Right ventricle myocardium inferior (tissue), 1 donor: ENCODE results near the gene TPRG1L. TPM values are rescaled to one million over a fixed set of nuclear protein-coding genes. Genes with fewer than 3 reads are reported as not detected.

ENCODE experiments used
- ATAC-seq: fragments of 200-7000 bp; cut with Tn5 transposase; one replicate; pipeline ENCODE4 v1.9.1; 2020; ENCODE audit warnings: mild to moderate bottlenecking, moderate library complexity
- DNase-seq: peaks from one replicate; pipeline ENCODE4 v3.0.0; 2021; ENCODE audit errors: missing footprints
- intact Hi-C: fragments of 100-400 bp; cut with DNase I; formaldehyde crosslinking; loops from one replicate; pipeline ENCODE4 v1.11.0; 2022
- total RNA-seq: library from RNA; stranded (reverse); fragmentation: NEBNext Ultra II Directional; extraction: Animal tissue kit (Norgen Biotek cat#: 25700); gene quantifications from one replicate; pipeline ENCODE4 v1.2.1, GENCODE V29; 2021
- donor health status: DM: no; HTN: yes; CAD: no; lungs with severe emphysema.

The TPRG1L gene
- total RNA-seq, 1 donor from 2014 or later, result 46.1 TPM

DNA sequence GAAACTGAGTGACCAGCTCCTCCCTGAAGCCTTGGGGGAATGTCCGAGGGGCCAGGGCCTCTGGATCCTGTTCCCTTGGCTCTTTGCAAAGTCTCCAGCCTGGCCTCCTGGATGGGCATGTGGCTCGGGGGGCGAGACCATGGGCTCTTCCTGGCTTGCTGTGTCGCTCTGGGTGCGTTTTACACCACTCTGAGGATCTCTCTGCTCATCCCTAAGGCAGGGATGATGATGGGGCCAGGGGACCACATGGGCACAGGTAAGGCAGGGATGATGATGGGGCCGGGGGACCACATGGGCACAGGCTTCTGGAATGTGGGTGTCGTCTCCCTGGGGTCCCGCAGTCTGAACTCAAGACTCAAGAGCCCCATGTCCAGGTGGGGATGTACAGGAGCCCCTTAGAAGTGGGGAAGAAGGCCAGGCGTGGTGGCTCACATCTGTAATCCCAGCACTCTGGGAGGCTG lies 45.2 kb downstream of the TPRG1L start:
- ATAC-seq (no peak), DNase-seq (no peak)

GRCh38 chr1:3670823-3671265 lies 46.0 kb downstream of the TPRG1L start:
- DNase-seq, result no peak
- no peak for ATAC-seq
- intact Hi-C loops, result no loop called here

More for the DNA sequence above, 45.2 kb downstream of the TPRG1L start:
- intact Hi-C loops, result no loop called here

DNA sequence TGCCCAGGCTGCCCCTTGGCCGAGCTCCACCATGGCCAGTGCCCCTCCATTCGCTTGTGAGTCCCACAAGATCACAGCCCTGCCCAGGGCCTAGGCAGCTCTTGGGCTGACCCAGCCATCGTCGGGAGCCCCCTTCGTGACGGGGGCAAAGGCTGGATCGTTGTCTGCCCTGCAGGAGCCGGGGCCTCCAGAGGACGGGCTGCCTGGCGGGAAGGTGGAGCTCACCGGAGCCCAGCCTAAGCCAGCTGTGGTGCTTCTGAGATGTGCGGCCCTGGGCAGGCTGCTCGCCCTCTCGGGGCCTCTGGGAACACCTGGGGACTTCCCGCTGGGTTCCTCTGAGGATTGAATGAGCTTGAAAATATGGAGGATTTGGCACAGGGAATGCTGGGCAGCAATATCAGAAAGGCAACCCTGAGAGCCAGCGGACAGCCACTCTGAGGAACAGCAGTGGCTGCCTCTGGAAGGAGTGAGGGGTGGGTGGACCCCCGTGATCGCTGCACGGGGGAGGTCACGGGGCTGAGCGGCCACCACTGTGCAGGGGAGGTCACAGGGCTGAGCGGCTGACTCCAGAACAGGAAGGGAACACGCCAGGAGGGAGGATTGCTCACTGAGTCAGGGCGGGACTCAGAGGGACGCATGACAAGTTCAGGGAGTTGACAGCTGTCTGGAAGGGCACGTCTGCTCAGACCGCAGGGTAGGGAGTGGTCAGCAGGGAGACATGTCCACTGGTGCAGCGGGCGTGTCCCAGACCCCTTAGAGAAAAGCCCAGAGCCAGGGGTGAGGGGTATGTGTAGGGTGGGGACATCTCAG lies 46.8 kb downstream of the TPRG1L start:
- ATAC-seq (no peak), DNase-seq (no peak)
- intact Hi-C loops, result no loop called here

DNA sequence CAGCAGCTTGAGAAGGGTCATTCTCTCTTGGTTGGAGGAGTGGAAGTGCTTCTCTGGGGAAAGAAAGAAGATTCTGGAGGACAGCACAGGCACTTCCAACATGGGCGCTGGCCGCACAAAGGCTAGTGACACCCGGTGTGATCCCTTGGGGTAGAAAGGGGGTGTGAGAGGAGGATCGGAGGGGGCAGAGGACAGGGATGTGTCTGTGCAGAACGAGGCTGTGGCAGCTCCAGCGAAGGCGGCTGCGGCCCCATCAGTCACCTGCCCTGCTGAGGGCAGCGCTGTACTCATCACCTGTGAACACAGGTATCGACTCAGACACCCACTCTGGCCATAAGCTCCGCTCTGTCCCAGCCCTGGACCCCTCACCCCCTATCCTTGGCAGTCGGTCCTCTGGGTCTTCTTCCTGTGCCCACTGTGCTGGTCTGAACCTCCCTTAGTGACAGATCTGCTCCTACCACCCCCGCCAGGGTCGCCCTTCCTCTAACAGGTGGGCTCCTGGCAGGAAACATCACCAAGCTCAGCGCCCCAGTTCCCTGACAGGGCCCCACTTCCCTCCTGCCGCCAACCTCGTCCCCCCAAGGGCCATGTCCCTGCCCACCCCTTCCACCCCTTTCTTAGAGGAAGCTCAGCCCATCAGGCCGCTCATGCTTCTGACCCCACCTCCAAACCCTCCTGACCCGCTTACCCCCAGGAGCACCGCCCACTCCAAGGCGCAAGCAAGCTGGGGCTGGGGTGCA lies 47.6 kb downstream of the TPRG1L start:
- ATAC-seq (no peak), DNase-seq (peak; percentile 50)
- intact Hi-C loops, result no loop called here

DNA sequence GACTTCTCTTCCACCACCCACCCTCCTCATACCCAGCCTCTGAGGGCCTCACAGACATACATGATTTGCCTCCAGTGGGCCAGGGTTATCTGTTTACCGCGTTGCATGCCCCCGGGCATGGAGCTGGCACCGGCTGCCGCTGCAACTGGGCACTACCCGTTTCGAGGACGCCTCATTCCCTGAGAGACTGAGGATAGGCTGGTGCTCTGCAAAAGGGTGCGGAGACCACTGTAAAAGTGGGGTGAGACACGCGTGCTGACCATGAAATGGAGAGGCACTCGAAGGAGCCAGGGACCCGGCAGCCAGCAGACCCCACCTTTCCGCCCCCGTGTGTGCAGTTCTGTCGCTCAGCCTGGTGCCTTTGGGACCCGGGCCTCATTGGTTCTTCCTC lies 48.2 kb downstream of the TPRG1L start:
- DNase-seq (peak; percentile 53), ATAC-seq (no peak)
- intact Hi-C loops, result no loop called here

- DNase-seq (peak; percentile 42), ATAC-seq (no peak)
- intact Hi-C loops, result no loop called here
Measured at GRCh38 chr1:3673381-3674099, 48.7 kb downstream of the TPRG1L start.

- intact Hi-C loops, result no loop called here
- DNase-seq (peak; percentile 52), ATAC-seq (no peak)
Measured at GRCh38 chr1:3674100-3675094, 49.6 kb downstream of the TPRG1L start.

GRCh38 chr1:3675436-3675835 lies 50.6 kb downstream of the TPRG1L start:
- intact Hi-C loops, result no loop called here
- ATAC-seq, result no peak
- DNase-seq, result peak; percentile 45

- no peak for ATAC-seq
- peak; percentile 45 for DNase-seq
- intact Hi-C loops, result no loop called here
Measured at GRCh38 chr1:3676581-3677470, 52.0 kb downstream of the TPRG1L start.

- intact Hi-C loops, result no loop called here
- peak; percentile 46 for DNase-seq
- no peak for ATAC-seq
Measured at GRCh38 chr1:3677484-3677883, 52.7 kb downstream of the TPRG1L start.

DNA sequence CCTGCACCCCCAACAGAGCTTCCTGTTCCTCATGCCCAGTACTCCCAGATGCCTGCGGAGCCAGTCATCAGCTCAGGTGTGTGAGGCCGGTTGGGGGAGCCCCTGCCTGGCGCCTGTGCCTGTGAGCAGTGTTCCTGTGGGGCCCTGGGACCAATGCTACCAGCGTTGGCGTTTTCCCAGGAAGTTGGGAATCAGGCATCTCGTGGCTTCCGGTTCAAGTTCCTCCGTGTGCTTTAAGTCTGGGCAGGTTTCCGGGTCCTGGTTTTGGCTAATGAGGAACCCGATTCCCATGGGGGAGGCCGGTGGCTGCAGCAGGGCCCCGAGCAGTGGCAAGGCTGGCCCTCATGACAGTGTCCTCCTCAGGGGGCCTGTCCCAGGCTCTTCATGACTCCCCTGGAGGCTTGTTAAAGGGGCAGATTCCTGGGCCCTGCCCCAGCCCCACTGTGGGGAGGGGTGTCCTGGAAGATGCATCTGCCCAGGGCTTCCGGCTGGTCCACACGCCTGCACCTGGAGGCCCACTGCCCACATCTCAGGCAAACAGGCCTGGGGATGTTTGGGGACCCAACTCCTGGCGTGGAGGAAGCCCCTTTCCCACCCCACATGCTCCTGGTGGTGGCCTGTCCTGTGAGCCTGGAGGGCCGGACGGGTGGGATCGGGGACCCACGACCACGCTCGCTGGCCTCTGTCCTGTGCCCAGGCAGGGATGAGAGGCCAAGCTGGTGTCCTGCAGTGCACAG lies 53.7 kb downstream of the TPRG1L start:
- ATAC-seq (no peak), DNase-seq (peak; percentile 70)
- intact Hi-C loops, result no loop called here

- peak; percentile 48 for DNase-seq
- intact Hi-C loops, result no loop called here
- no peak for ATAC-seq
Measured at GRCh38 chr1:3679098-3679555, 54.3 kb downstream of the TPRG1L start.

Other genes with a start within 250 kb of the TPRG1L start
- gene ARHGEF16, start 170.3 kb upstream of the TPRG1L start, total RNA-seq, result 1.4 TPM
- 7.0 TPM for gene MEGF6, start 13.5 kb upstream of the TPRG1L start, total RNA-seq
- gene WRAP73, start 25.1 kb downstream of the TPRG1L start, total RNA-seq, result 14.6 TPM
- 0.14 TPM for gene TP73, start 27.5 kb downstream of the TPRG1L start, total RNA-seq
- gene CCDC27, start 127.4 kb downstream of the TPRG1L start, total RNA-seq, result not detected
- 13.0 TPM for gene SMIM1, start 147.7 kb downstream of the TPRG1L start, total RNA-seq
- gene LRRC47, start 171.5 kb downstream of the TPRG1L start, total RNA-seq, result 54.5 TPM
- gene CEP104, start 232.2 kb downstream of the TPRG1L start, total RNA-seq, result 34.1 TPM
- gene DFFB, start 232.5 kb downstream of the TPRG1L start, total RNA-seq, result 3.3 TPM